ENCODE measurements around the gene IL10RA.
A peak's percentile ranks its signal among the peaks of the same experiment; 100 is the strongest.
"Not testable (repeated sequence)": the region's sequence is repeated elsewhere in the genome, so short reads cannot be mapped to it uniquely, and the experiment has no call there.

Gene IL10RA

GRCh38 chr11:117985953-117986887 is at the start of gene IL10RA:
Gene IL10RA (plus strand): TSS chr11:117986394. CDS start chr11:117986468, 74 bp downstream.
- TF ChIP-seq JUND (IDR thresholded peaks at IDR 0.05; ENCODE audit: low read depth): no peak
- in situ Hi-C loops (cut with HindIII; ENCODE audit: low pct_unique_long_range_greater_than_20kb, low sequenced_read_pairs): no loop called here
- peak; percentile 80 to 98 for DNase-seq (ENCODE audit: low read depth in 1 of 2, low spot score in 1 of 2)

- DNase-seq (ENCODE audit: low read depth in 1 of 2, low spot score in 1 of 2): no peak
- in situ Hi-C loops (cut with HindIII; ENCODE audit: low pct_unique_long_range_greater_than_20kb, low sequenced_read_pairs): no loop called here
- TF ChIP-seq JUND (IDR thresholded peaks at IDR 0.05; ENCODE audit: low read depth): no peak
Observed at GRCh38 chr11:117936973-117937372, 49.2 kb upstream of the IL10RA start.

GRCh38 chr11:117940736-117941135 is 45.5 kb upstream of the IL10RA start:
- TF ChIP-seq JUND (IDR thresholded peaks at IDR 0.05; ENCODE audit: low read depth): no peak
- in situ Hi-C loops (cut with HindIII; ENCODE audit: low pct_unique_long_range_greater_than_20kb, low sequenced_read_pairs): no loop called here
- DNase-seq (ENCODE audit: low read depth in 1 of 2, low spot score in 1 of 2): no peak

GRCh38 chr11:117941163-117941707 is 45.0 kb upstream of the IL10RA start:
- no peak for TF ChIP-seq JUND (IDR thresholded peaks at IDR 0.05; ENCODE audit: low read depth)
- DNase-seq (ENCODE audit: low read depth in 1 of 2, low spot score in 1 of 2): peak in 1 of 2 experiments; percentile 69
- in situ Hi-C loops (cut with HindIII; ENCODE audit: low pct_unique_long_range_greater_than_20kb, low sequenced_read_pairs): no loop called here

GRCh38 chr11:117941976-117942654 is 44.1 kb upstream of the IL10RA start:
- no peak for DNase-seq (ENCODE audit: low read depth in 1 of 2, low spot score in 1 of 2)
- in situ Hi-C loops (cut with HindIII; ENCODE audit: low pct_unique_long_range_greater_than_20kb, low sequenced_read_pairs): no loop called here
- no peak for TF ChIP-seq JUND (IDR thresholded peaks at IDR 0.05; ENCODE audit: low read depth)

GRCh38 chr11:117944554-117944953 is 41.6 kb upstream of the IL10RA start:
- TF ChIP-seq JUND (IDR thresholded peaks at IDR 0.05; ENCODE audit: low read depth): no peak
- no peak for DNase-seq (ENCODE audit: low read depth in 1 of 2, low spot score in 1 of 2)
- in situ Hi-C loops (cut with HindIII; ENCODE audit: low pct_unique_long_range_greater_than_20kb, low sequenced_read_pairs): no loop called here

GRCh38 chr11:117945047-117945810 is 41.0 kb upstream of the IL10RA start:
- TF ChIP-seq JUND (IDR thresholded peaks at IDR 0.05; ENCODE audit: low read depth): no peak
- in situ Hi-C loops (cut with HindIII; ENCODE audit: low pct_unique_long_range_greater_than_20kb, low sequenced_read_pairs): no loop called here
- no peak for DNase-seq (ENCODE audit: low read depth in 1 of 2, low spot score in 1 of 2)

GRCh38 chr11:117946156-117946841 is 39.9 kb upstream of the IL10RA start:
- in situ Hi-C loops (cut with HindIII; ENCODE audit: low pct_unique_long_range_greater_than_20kb, low sequenced_read_pairs): no loop called here
- no peak for DNase-seq (ENCODE audit: low read depth in 1 of 2, low spot score in 1 of 2)
- TF ChIP-seq JUND (IDR thresholded peaks at IDR 0.05; ENCODE audit: low read depth): no peak; the same call in 1 of the 2 replicates

GRCh38 chr11:117946842-117947526 is 39.2 kb upstream of the IL10RA start:
- in situ Hi-C loops (cut with HindIII; ENCODE audit: low pct_unique_long_range_greater_than_20kb, low sequenced_read_pairs): no loop called here
- TF ChIP-seq JUND (IDR thresholded peaks at IDR 0.05; ENCODE audit: low read depth): no peak; the same call in 1 of the 2 replicates
- peak; percentile 70 to 90 for DNase-seq (ENCODE audit: low read depth in 1 of 2, low spot score in 1 of 2)

GRCh38 chr11:117947751-117948150 is 38.4 kb upstream of the IL10RA start:
- DNase-seq (ENCODE audit: low read depth in 1 of 2, low spot score in 1 of 2); in situ Hi-C loops (cut with HindIII; ENCODE audit: low pct_unique_long_range_greater_than_20kb, low sequenced_read_pairs): not testable (repeated sequence)

- in situ Hi-C loops (cut with HindIII; ENCODE audit: low pct_unique_long_range_greater_than_20kb, low sequenced_read_pairs); DNase-seq (ENCODE audit: low read depth in 1 of 2, low spot score in 1 of 2): not testable (repeated sequence)
Observed at GRCh38 chr11:117948466-117948865, 37.7 kb upstream of the IL10RA start.

All from T47D (cell line).